Measurements from ENCODE around the gene IFI27.

GRCh38 chr14:94143711-94144110 lies 33.2 kb downstream of the IFI27 start:
- TF ChIP-seq TP53 (CRISPR knock-in tag; IDR thresholded peaks at IDR 0.05) (no peak), ELK1 (IDR thresholded peaks at IDR 0.05; ENCODE audit: low read depth, low read length) (no peak), SMC3 (IDR thresholded peaks at IDR 0.05) (no peak), JUN (IDR thresholded peaks at IDR 0.05) (no peak), EP300 (IDR thresholded peaks at IDR 0.05) (no peak), CTCF (IDR thresholded peaks at IDR 0.05) (no peak), POLR2AphosphoS2 (conservative IDR thresholded peaks at IDR 0.05; ENCODE audit: low read length) (no peak), BHLHE40 (IDR thresholded peaks at IDR 0.05; ENCODE audit: low read depth, low read length) (no peak), CHD4 (IDR thresholded peaks at IDR 0.05; ENCODE audit: borderline replicate concordance) (no peak), RAD21 (conservative IDR thresholded peaks at IDR 0.05 in 1 of 2, IDR thresholded peaks at IDR 0.05 in 1 of 2) (no peak), NR3C1 (IDR thresholded peaks at IDR 0.05) (no peak)

Measured in A549 (cell line).